WTC11 (cell line): ENCODE data around the gene KLK11. TPM values are rescaled to one million over a fixed set of nuclear protein-coding genes. Genes with fewer than 3 reads are reported as not detected.

Experiments
- ATAC-seq: fragments of 200-7000 bp; cut with Tn5 transposase; 2 replicates; pipeline ENCODE4 v1.10.0; 2021; ENCODE audit warnings: mild to moderate bottlenecking, moderate library complexity
- CTCF ChIA-PET: fragments of 300-600 bp; sonication (Branson Sonifier 250); formaldehyde crosslinking; loops from one replicate; lab custom pipeline; 2021; ENCODE audit warnings: antibody characterized with exemption; lab: Charles Lee
- POLR2A ChIA-PET: fragments of 350-600 bp; sonication (Branson Sonifier 250); formaldehyde crosslinking; loops from one replicate; lab custom pipeline; 2021; ENCODE audit warnings: antibody characterized with exemption; lab: Charles Lee
- DNase-seq: peaks from one replicate; pipeline ENCODE4 v3.0.0; 2021; ENCODE audit warnings: low spot score
- H3K27ac Mint-ChIP-seq: 2 replicates; pipeline ENCODE4 v1.8.0; 2021; ENCODE audit warnings: mixed read lengths
- H3K27me3 Mint-ChIP-seq: 2 replicates; pipeline ENCODE4 v1.8.0; 2021; ENCODE audit warnings: low read depth, mild to moderate bottlenecking, moderate library complexity, mixed read lengths
- H3K36me3 Mint-ChIP-seq: 2 replicates; pipeline ENCODE4 v1.8.0; 2021; ENCODE audit warnings: mixed read lengths
- H3K4me1 Mint-ChIP-seq: 2 replicates; pipeline ENCODE4 v1.8.0; 2022; ENCODE audit warnings: mixed read lengths
- H3K4me3 Mint-ChIP-seq: 2 replicates; pipeline ENCODE4 v1.8.0; 2021; ENCODE audit warnings: mild to moderate bottlenecking, moderate library complexity, mixed read lengths
- H3K9me3 Mint-ChIP-seq: 2 replicates; pipeline ENCODE4 v1.8.0; 2021; ENCODE audit warnings: mixed read lengths
- CREB1 ChIP-seq: sonication (generic); formaldehyde crosslinking; IDR thresholded peaks from 2 replicates; pipeline ENCODE4 v1.8.0; 2023; ENCODE audit warnings: mild to moderate bottlenecking, missing genetic modification reagents
- CTCF ChIP-seq: fragments of 200-600 bp; IDR thresholded peaks from 2 replicates; pipeline ENCODE4 v1.8.0; 2022; ENCODE audit warnings: antibody characterized with exemption
- NFYB ChIP-seq: sonication (generic); formaldehyde crosslinking; conservative IDR thresholded peaks from 2 replicates; pipeline ENCODE4 v1.8.0; 2022; ENCODE audit warnings: low read depth, missing genetic modification reagents
- total RNA-seq: library from RNA; stranded (reverse); gene quantifications from 3 replicates; pipeline ENCODE4 v1.2.3, GENCODE V29; 2021

Gene KLK11
- total RNA-seq, 1 experiment from 2014 or later = 0.55 TPM

- no peak overlapping the region for H3K4me3 Mint-ChIP-seq
- CTCF ChIA-PET = interaction anchor here (0.7 to 2.3 kb wide), 4 partner anchors 11 to 191 kb away, joined by 3 to 6 read pairs (median 4); no protein-coding TSS in a partner anchor
- no peak for TF ChIP-seq NFYB (CRISPR knock-in tag)
- TF ChIP-seq, all 79 proteins: peak for 0
- peaks cover 4% of the 10 kb centered on the region for H3K9me3 Mint-ChIP-seq
- H3K36me3 Mint-ChIP-seq = no peaks in the 10 kb centered on the region
- H3K27ac Mint-ChIP-seq = peak overlapping the region; percentile 81
- H3K27me3 Mint-ChIP-seq = peaks cover 3% of the 10 kb centered on the region; the same call in 1 of the 2 replicates
- peaks cover 51% of the 10 kb centered on the region for H3K4me1 Mint-ChIP-seq
- ATAC-seq (no peak), DNase-seq (no peak)
- POLR2A ChIA-PET = no interaction called here
Observed at GRCh38 chr19:50974702-50975556, 51.5 kb downstream of the KLK11 start.

- no peak overlapping the region; the same call in 1 of the 2 replicates for H3K27ac Mint-ChIP-seq
- DNase-seq = no peak
- H3K36me3 Mint-ChIP-seq = no peaks in the 10 kb centered on the region
- no peak for TF ChIP-seq CTCF
- no peak for TF ChIP-seq CREB1 (CRISPR knock-in tag)
- ChIA-PET POLR2A (no interaction called here), CTCF (interaction anchor here (0.7 to 2.3 kb wide), 3 partner anchors 44 to 124 kb away, joined by 3 to 6 read pairs (median 4); no protein-coding TSS in a partner anchor)
- no peak for ATAC-seq
- peaks cover 3% of the 10 kb centered on the region; the same call in 1 of the 2 replicates for H3K27me3 Mint-ChIP-seq
- H3K4me1 Mint-ChIP-seq = peaks cover 41% of the 10 kb centered on the region
- H3K4me3 Mint-ChIP-seq = no peak overlapping the region
- peaks cover 4% of the 10 kb centered on the region for H3K9me3 Mint-ChIP-seq
Observed at GRCh38 chr19:50972795-50973376, 53.5 kb downstream of the KLK11 start.

Other genes with a start within 250 kb of the KLK11 start
- not detected in 3 replicates for gene ACP4, start 236.2 kb downstream of the KLK11 start, total RNA-seq
- 3.9 to 6.0 TPM (median 5.4 TPM) in 3 replicates for gene KLK1, start 202.8 kb downstream of the KLK11 start, total RNA-seq
- gene KLK15, start 193.0 kb downstream of the KLK11 start, total RNA-seq = not detected in 3 replicates
- 0.13 to 0.25 TPM (median 0.16 TPM) in 3 replicates for gene KLK3, start 171.7 kb downstream of the KLK11 start, total RNA-seq
- gene KLK2, start 153.2 kb downstream of the KLK11 start, total RNA-seq = 0.18 to 0.46 TPM in 2 of 3 replicates, not detected in the other
- 0.27 to 0.82 TPM (median 0.70 TPM) in 3 replicates for gene KLK4, start 115.2 kb downstream of the KLK11 start, total RNA-seq
- 0.66 to 1.0 TPM (median 0.69 TPM) in 3 replicates for gene KLK5, start 73.6 kb downstream of the KLK11 start, total RNA-seq
- gene KLK6, start 57.0 kb downstream of the KLK11 start, total RNA-seq = 0.52 to 1.1 TPM (median 0.92 TPM) in 3 replicates
- gene KLK7, start 42.7 kb downstream of the KLK11 start, total RNA-seq = 0.66 to 0.87 TPM (median 0.78 TPM) in 3 replicates
- gene KLK8, start 25.0 kb downstream of the KLK11 start, total RNA-seq = 4.4 to 6.9 TPM (median 5.9 TPM) in 3 replicates
- 3.2 to 4.9 TPM (median 4.9 TPM) in 3 replicates for gene KLK10, start 6.9 kb downstream of the KLK11 start, total RNA-seq
- not detected in 3 replicates for gene KLK12, start 8.4 kb upstream of the KLK11 start, total RNA-seq
- gene KLK13, start 38.5 kb upstream of the KLK11 start, total RNA-seq = 3.1 to 5.0 TPM (median 4.5 TPM) in 3 replicates
- gene KLK14, start 56.3 kb upstream of the KLK11 start, total RNA-seq = 1.1 to 1.6 TPM (median 1.4 TPM) in 3 replicates
- gene CTU1, start 81.8 kb upstream of the KLK11 start, total RNA-seq = 8.6 to 10.3 TPM (median 8.9 TPM) in 3 replicates
- gene SIGLEC9, start 98.3 kb upstream of the KLK11 start, total RNA-seq = not detected in 3 replicates
- gene SIGLEC7, start 115.7 kb upstream of the KLK11 start, total RNA-seq = not detected in 3 replicates
- gene CD33, start 198.5 kb upstream of the KLK11 start, total RNA-seq = 0.25 to 0.57 TPM (median 0.31 TPM) in 3 replicates
- gene SIGLECL1, start 224.5 kb upstream of the KLK11 start, total RNA-seq = not detected in 3 replicates